Activated CD4-positive, alpha-beta T cell treated with anti-CD3 and anti-CD28 coated beads, Interleukin-2, amount 50 U/mL, for 16 hours (primary cell): ENCODE data around the gene COA8.

Experiments used
- DNase-seq: peaks from one replicate; pipeline ENCODE4 v3.0.0-alpha.2; 2020

COA8 gene

DNA sequence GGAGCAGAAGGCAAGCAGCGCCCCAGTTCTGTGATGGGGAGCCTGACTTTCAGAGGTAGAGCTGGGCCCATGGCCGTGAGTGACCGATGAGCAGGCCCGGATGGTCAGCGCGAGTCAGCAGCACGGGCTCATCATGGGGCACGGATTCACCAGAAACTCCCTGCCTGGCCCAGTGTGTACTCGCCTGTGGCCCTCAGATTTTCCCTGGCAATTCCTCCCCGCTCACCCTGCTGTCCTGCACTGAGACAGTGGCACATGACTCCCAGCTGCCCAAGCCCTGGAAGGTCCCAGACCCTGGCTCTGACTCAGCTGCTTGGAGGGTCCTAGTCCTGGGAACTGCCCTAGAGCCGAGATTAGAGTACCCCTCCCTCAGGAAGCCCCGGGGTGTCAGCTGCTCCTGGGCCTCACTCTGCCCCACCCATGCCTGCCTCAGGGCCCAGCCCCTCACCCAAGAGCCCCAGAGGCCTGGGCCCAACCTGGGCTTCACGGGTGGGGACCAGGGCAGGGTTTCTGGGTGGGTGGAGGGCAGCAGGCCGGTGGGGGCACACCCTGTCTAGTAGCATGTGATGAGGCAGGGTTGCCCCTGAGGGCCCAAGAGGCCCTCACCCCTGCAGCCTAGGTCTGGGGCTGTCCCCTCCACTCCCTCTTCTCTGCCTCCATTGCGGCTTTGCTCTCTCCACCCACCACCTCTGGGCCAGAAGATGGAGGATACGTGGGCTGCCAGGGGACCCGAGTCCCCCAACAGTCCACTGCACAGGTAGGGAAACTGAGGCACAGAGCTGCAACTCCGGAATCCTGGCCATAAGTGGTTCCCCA is 25.4 kb upstream of the COA8 start:
- DNase-seq: no peak

DNA sequence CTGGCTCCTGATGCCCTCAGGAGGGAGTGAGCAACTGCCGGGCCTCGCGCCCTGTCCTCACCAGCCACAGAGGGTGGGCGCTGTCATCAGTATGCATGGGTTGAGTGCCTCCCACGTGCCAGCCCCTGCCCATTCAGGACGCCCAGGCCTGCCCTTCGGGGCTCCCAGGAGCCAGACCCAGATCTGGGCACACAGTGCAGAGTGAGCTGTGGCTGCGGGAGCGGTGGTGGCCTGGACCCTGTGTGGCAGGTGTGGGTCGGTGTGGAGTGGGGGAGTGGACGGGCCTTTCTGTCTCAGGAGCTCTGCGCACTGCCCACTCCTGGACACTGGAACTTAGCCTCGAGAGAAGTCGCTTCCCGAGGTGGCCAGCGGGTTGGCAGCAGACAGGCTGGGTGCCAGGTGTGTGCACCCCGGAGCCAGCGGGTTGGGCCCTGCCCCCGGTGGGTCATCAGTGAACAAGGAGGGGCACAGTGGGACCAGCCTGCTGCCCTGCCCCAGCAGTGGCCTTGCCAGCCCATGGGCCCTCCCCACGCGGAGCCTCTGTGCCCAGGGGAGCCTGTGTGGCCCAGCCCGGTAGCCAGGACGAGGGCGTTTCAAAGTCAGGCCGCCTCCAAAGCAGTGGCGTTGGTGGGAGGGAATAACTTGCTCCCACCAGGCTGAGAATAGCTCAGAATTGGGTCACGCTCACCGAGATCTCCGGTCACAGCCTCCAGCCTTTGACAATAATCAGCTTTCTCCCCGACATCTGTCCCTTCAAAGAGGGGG is 24.3 kb upstream of the COA8 start:
- DNase-seq: no peak

DNA sequence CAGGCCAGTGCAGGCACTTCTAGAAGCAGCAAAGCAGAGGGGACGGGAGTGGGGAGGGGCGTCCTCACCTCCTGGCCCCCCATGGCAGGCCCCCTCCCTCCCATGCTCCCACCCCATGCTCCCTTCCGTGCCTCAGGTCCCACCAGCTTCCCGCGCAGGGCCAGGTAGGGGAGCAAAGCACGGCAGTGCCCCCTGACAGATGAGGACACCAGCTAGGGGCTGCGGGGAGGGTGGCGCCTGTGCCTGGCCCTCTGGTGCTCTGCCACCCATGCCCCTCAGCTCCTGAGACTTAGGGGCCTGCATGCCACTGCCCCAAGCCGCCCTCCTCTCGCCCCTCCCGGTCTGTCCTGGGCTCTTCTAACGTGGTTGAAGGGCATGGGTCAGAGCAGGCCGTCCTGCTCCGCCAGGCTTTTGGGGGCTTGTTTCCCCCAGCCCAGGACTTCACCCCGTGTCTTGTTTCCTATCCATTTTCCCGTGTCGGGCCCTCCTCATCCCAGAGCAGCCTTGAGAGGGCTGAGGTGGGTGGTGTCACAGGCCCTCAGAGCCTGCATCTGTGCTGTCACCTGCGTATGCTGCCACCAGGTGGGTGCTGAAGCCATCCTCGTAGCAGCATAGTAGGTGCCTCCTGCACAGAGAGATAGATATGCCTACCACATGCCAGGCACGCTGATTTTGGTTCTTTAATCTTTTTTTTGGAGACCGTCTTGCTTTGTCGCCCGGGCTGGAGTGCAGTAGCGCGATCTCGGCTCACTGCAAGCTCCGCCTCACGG is 23.5 kb upstream of the COA8 start:
- no peak for DNase-seq

DNA sequence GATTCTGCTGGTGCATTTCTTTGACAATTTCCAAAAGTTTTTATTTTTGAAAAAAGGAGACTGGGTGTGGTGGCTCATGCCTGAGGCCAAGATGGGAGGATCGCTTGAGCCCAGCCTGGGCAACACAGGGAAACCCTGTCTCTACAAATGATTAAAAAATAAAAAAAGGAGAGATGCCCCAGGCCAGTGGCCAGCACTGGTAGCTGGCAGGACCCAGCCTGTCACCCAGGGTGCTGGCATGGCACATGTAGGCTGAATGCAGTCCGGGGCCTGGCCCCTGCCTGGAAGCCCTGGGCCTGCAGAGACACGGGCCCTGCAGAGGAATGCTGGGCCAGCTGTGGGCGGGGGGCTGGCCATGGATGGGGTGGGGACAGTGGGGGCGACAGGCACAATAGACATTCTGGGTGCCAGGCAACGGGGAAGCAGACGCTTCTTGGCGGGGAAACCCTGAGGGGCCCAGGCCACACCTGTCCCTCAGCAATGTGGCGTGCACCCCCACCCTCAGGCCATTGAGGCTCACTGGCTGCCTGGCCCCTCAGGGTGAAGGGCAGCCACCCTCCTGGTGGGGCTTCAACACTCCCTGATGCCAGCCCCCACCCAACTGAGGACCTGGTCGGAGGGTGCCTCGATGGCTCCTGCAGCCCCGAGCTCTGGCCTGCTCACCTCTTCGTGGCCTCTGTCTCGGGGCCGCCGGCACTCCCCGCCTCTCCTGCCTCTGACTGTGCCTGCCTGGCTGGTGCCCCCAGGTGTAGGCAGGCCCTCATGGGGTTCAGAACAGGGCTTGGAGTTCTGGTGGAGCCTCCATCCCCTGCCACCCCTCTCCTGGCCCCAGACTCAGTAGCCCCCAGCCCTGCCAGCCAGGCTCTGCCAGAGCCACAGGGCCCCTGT is 21.7 kb upstream of the COA8 start:
- no peak for DNase-seq

DNA sequence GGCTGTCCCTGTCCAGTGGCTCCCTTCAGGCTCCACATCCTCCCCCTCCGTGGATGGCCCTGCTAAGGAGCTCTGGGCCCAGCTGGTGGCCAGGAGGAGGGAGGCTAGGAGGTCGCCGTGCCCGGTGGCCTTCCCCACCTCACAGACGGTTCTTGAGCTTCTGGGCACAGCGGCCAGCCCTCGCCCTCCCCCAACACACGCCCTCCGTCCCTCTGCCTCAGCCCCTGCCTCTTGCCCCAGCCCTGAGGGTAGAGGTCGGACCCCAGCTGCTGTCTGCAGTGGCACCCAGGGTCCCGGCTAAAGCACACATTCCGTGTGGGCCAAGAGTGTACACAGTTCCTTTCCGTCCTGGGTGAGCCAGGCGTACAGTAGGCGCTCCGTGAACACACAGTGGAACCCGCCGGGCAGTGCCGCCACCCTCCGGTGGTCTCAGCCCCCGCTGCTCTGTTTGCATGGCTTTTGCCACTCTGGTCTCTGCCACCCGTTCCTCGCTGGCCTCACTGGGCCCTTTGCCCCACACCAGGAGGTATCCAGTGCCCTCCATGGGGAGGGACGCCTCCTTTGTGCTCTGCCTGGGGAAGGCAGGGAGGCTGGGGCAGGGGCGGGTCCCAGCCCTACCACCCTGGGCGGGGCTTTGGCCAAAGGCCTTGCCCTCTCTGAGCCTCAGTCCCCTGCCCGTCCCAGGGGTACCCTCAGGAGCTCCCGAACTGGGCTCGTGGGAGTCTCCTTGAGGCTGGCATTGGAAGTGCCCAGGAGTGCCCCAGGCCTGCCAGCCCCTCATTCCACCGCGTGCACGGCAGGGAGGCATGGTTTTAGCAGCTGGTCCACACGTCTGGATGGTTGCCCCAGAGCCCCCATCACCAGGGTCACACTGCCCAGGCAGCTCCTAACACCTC is 20.8 kb upstream of the COA8 start:
- no peak for DNase-seq

DNA sequence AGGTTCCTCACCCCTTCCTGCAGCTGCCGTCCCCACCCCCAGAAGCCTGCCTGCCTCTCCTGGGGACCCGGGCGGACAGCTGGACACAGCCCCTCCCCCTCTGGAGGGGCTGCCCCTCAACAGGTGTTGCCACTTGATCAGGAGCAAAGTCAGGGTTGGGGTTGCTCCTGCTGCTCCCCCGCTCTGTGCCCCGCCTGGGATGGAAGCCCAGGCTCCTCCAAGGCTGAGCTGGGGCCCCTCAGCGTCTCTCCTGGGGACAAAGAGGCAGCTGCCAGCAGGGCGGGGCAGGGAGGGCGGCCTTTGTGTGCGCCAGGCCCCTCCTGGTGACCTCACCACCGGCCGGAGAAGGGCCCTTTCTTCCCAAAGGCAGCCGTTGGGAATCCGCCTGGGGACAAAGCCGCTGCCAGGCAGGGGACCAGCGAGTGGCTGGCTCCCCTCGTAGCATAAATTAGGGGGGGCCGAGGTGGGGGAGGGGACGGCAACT is 20.1 kb upstream of the COA8 start:
- DNase-seq: no peak

DNA sequence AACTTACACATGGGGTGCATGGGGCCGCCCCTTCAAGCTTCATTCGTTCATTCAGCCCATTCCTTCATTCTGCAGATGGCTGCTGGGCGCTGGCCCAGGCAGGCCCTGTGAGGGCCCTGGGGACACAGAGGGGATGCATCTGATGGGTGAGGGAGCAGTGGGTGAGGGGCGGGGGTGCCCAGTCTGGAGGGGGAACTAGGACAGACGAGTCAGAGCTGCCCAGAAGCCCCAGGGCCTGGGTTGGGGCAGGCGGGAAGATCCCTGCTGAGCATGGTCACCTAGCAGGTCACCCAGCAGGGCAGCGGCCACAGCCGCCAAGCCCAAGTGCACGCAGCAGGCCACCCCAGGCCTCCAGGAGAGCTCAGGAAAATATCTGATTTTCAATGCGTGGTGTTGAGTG is 19.6 kb upstream of the COA8 start:
- DNase-seq: no peak

DNA sequence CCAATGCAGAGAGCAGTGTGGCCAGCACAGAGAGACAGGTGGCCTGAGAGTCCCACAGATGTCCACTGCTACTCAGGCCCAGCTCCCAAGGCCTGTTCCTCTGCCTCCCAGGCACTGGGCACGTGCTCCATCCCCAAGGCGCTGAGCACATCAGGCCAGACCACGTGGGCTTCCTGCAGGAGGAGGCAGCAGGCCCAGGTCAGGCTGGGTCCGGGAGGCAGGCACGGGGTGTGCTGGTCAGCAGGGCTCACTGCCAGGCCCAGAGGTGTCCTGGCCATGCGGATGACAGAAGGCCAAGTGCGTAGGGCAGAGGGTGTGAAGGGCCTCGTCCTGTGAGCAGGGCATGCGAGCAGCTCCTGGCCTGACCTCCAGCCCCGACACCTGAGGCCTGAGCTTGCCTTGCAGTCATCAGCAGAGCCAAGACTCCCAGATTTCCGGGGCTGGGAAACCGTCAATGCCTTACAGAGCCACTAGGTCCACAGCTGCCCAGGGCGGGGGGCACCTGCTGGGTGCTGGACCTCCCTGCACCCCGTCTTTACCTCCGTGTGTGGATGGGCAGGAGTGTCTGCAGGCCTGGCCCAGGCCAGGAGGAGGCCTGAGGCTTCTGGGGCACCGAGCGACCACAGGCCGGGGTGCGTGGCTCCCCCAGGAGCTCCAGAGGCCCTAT is 18.9 kb upstream of the COA8 start:
- no peak for DNase-seq

DNA sequence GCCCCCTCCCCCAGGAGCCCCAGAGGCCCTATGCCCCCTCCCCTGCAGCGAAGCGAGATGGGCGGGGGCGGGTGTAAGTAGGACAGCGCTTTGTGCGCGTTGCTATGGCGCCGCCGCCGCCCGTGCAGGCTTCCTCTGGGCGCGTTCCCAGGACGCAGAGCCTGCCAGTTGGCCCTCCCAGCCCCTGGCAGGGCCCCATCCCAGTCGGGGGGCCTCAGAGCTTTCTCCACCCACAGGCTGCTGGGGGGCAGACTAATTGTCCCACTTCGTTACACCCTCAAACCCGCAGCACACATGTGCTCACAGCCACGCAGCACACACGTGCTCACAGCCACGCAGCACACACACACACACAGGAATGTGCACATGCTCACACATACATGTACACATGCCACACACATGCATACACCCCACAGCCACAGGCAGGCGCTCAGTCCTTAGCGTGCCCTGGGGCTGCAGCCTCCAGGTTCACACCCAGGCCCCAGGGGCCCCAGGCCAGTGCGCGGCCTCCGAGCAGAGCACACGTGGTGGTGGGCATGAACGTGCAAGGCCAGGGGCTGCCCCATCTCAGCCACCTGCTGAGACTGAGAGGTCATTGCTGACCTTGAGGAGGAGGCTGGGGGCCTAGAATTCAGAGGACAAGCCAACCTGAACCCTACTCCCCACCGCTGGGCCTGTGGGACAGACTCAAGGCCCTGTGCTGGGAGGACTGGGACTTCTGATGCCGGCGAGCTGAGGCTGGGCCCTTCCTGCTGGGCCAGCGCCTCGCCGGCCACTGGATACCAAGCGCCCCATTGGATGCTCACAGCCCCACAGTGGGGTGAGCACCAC is 18.2 kb upstream of the COA8 start:
- no peak for DNase-seq

DNA sequence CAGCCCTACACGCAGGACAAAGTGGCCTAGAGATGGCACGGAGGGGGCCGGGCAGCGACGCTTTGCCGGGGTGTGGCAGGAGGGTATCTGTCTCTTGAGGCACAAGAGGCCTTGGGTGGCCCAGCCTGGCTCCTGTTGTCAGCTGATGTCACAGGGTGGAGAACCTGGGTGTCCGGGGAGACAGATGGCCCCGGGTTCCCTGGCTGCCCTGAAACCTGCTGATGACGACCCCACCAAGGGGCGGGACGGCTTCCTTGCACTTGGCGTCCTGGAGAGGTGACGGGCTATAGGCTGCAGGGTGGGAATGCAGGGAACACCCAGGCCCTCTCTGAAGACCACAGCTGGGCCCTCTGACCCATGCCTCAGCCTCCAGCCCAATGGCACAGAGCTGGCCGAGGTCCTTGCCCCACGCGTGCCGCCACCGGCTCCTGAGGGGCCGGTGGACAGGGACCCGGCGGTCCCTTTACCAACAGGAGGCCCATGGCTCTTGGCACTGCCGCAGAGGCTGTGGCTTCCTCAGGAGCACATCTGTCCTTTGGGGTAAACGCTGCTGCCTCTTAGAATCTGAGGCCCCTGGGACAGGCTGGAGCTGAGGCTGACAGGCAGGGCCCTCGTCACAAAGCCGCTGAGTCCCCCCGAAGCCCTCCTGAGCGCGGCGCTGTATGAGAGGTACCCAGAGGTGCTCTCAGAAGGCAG is 17.4 kb upstream of the COA8 start:
- no peak for DNase-seq

DNA sequence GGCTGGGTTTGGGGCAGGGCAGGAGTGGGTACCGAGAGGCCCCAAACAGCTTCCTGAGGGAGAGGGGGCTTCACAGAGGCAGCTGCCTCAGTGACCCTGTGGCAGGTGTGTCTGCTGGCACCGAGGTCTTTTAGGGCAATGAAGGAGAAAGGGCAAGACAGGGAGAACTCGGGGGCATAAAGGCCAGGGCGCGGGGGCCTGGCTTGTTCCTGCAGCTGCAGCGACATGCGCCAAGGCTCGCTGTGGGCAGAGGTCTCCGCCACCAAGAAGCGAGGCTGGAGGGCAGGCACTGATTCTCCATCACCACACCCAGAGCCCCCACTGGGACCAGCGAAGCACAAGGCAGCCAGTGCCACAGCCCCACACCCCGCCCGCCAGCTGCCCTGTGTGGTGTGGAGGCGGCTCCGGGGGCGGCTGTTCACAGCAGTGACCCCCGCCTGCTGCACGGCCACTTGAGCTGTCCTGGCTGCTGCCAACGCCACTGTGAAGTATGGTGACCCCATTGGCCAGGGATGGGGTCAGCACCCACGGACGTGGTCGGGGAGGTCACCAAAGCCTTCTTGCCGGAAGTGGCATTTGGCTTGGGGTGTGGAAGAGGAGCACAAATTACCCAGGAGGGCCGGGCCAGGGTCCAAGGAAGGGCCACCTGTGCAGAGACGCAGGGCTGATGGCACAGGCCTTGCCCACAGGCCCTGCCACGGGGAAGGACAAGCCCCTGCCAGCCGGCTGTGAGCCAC is 16.7 kb upstream of the COA8 start:
- DNase-seq: no peak

DNA sequence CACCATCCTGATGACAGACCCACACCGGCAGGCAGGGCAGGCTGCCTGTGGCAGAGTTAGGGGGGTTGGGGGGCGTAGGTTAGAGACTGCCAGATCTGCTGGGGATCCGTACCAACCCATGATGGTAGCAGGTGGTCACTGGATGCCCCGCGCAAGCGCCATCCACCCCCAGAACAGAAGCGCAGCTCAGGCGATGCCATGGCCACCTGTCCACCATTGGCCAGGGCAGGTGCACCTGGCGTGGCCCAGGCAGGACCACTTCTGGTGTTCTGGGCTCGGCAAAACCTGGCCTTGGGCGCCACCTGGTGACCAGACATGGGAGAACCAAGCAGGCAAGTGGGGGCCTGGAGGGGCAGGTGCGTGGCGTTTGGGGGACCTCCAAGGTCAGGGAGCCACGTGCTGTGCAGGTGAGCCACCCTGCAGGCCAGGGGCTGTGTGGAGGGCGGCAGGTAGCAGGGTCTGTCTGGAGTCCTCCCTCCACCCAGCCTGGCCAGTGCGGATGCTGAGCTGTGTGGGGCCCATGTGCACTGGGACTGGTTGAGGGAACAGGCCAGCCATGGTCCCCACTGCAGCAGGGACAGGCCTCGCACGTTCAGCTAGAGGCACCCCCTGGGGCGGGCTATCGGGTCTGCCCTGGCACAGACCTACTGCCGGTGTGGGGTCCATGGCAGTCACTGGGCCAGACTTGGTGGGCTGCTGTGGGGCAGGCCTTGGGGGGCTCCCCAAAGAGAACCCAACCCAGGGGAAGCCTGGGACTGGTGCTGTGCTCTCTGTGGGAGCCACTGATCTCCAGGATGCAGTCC is 15.9 kb upstream of the COA8 start:
- peak; percentile 71 for DNase-seq

DNA sequence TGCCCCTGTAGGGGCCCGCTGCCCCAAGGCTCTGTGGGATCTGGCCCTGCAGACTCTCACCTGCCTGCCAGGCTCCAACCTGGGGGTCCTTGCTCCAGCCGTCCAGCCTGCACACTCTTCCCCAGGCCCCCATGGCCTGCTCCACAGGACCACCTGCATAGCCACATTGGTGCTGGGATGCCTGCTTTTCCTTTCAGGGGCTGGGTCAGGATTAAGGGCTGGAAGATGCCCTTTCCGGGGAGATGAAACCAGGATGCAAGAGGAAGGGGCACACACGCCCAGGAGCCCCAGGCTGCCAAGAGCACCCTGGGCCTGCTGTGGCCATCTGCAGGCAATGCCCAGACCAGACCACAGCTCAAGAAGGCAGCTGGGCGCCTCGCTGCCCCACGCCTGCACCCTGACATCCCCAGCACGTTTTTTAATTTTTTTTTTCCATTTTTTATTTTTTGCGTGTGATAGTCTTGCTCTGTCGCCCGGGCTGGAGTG is 15.3 kb upstream of the COA8 start:
- DNase-seq: no peak

DNA sequence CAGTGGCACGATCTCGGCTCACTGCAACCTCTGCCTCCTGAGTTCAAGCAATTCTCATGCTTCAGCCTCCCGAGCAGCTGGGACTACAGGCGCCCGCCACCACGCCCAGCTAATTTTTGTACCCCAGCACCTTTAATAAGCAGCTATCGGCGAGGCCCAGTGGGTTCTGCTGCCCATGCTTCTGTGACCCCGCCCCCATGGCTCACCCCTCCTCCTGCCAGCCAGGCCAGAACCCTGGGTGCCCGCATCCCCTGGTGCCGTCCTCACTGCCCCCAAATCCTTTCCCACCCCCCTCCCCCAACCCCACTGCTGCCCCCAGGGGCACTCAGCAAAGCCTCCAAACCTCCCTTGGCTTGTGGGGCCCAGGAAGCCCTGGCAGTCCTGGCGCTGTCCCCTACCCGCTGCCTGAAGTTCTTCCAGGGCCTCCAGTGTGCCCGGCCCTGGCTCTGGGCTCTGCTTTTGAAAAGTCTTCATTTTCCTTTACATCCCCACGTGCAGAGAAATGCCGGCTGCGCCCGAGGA is 14.8 kb upstream of the COA8 start:
- DNase-seq: no peak

DNA sequence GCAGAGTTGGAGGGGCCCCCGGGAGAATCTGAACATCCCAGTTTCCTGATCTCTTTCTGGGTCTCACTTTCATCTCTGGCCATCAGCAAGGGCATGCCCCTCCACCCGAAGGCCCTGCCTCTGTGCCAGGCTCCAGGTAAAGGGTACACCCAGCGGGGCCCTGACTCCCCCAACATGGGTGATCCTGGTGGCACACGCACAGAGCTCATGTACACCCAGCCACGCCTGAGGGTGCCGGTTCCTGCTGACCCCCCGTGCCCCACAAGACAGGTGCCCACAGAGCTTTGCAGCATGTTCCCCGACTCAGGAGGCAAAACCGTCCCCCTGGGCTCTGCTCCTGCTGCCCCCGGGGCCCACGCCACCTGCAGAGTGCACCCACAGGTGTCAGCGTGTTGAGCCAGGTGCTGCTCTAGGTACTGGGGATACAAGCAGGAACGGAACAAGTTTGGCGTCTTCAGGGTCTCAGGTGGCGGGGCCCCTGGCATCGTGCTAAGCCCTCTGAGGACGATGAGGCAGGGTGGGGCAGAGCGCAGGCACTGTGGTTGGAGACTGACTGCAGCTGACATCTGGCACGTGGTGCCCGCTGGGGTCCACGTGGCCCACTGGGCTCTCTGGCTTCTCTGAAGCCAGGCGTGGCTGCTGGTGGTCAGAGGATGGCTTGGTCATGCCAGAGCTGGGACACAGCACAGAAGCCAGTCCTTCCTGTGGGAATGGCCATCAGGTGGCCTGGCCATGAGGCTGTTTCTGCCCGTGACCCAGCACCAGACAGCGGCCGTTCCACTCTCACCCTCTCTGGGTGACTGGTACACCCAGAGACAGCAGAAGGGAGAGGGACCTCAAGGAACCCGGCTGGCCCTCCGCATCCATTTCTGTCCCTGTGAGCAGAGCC is 14.1 kb upstream of the COA8 start:
- DNase-seq: no peak
